OCI-LY7 (cell line): Measurements from ENCODE around the gene MARK3.

Experiments
- EZH2phosphoT487 ChIP-seq: fragments of 200-600 bp; sonication (generic); IDR thresholded peaks from 2 replicates; pipeline ENCODE4 v1.6.1; 2018; ENCODE audit warnings: low read depth, borderline replicate concordance, mild to moderate bottlenecking, mixed run types, antibody characterized with exemption, low read length, moderate library complexity, mixed read lengths
- TF ChIP-seq, protein P1 (sequence below): fragments of 200-600 bp; sonication (generic); conservative IDR thresholded peaks from 2 replicates; pipeline ENCODE4 v1.5.1; 2014; ENCODE audit warnings: mild to moderate bottlenecking, antibody characterized with exemption, low read length, moderate library complexity, mixed read lengths

DNA sequence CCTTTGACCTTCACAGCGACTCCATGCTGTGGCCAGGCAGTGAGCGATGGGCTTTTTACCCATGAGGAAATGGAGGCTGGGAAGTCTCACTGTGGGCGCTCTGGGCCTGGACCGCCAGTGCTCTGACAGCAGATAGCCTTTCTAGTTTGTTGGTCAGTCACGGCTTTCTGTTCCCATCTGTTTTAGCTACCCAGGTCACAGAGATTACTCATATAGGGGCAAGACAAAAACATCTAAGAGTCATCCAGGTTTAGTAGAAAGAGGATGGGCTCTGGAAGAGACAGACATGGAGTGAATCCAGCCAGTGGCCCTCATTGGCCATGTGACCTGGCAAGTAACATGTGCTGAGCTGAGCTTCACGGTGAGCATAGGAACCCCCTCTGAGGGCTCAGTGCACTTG lies 68.6 kb downstream of the MARK3 start:
- TF ChIP-seq, protein P1, sequence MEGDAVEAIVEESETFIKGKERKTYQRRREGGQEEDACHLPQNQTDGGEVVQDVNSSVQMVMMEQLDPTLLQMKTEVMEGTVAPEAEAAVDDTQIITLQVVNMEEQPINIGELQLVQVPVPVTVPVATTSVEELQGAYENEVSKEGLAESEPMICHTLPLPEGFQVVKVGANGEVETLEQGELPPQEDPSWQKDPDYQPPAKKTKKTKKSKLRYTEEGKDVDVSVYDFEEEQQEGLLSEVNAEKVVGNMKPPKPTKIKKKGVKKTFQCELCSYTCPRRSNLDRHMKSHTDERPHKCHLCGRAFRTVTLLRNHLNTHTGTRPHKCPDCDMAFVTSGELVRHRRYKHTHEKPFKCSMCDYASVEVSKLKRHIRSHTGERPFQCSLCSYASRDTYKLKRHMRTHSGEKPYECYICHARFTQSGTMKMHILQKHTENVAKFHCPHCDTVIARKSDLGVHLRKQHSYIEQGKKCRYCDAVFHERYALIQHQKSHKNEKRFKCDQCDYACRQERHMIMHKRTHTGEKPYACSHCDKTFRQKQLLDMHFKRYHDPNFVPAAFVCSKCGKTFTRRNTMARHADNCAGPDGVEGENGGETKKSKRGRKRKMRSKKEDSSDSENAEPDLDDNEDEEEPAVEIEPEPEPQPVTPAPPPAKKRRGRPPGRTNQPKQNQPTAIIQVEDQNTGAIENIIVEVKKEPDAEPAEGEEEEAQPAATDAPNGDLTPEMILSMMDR: no peak
- TF ChIP-seq EZH2phosphoT487: no peak
